HepG2 (cell line): ENCODE data around the gene MISP3. TPM values are rescaled to one million over a fixed set of nuclear protein-coding genes. Genes with fewer than 3 reads are reported as not detected.

Experiments used
- ARID5B ChIP-seq: IDR thresholded peaks from 2 replicates; pipeline ENCODE4 v1.4.0; 2020; ENCODE audit warnings: mild to moderate bottlenecking, missing genetic modification reagents
- ARNTL ChIP-seq: sonication (generic); formaldehyde crosslinking; IDR thresholded peaks from 2 replicates; pipeline ENCODE4 v1.4.0; 2020; ENCODE audit warnings: mild to moderate bottlenecking, missing genetic modification reagents
- ASH2L ChIP-seq: fragments of 300-600, 200-600 bp; sonication (generic); IDR thresholded peaks from 2 replicates; pipeline ENCODE4 v1.7.0; 2017; ENCODE audit warnings: low read depth, mild to moderate bottlenecking, moderate library complexity, mixed read lengths, low read length; ENCODE audit not compliant: insufficient read length
- CSRNP2 ChIP-seq: sonication (generic); formaldehyde crosslinking; conservative IDR thresholded peaks from 2 replicates; pipeline ENCODE4 v1.8.0; 2022; ENCODE audit warnings: low read depth, missing genetic modification reagents
- DR1 ChIP-seq: sonication (generic); formaldehyde crosslinking; IDR thresholded peaks from 2 replicates; pipeline ENCODE4 v1.8.0; 2021; ENCODE audit warnings: mild to moderate bottlenecking, missing genetic modification reagents, inconsistent platforms
- GFI1 ChIP-seq: sonication (generic); formaldehyde crosslinking; IDR thresholded peaks from 2 replicates; pipeline ENCODE4 v1.5.0; 2020; ENCODE audit warnings: missing genetic modification reagents, mild to moderate bottlenecking, borderline replicate concordance
- HNF4G ChIP-seq, 2 experiments: sonication (generic) in 1 of 2; formaldehyde crosslinking in 1 of 2; IDR thresholded peaks; 2 replicates each; pipeline versions ENCODE4 v1.4.0 to v1.6.1; 2011 to 2020; ENCODE audit warnings: borderline replicate concordance in 2 of 2, low read depth in 2 of 2, mild to moderate bottlenecking in 2 of 2, low read length in 1 of 2, missing genetic modification reagents in 1 of 2, moderate library complexity in 1 of 2
- KDM5B ChIP-seq: sonication (generic); formaldehyde crosslinking; IDR thresholded peaks from 2 replicates; pipeline ENCODE4 v1.4.0; 2020; ENCODE audit warnings: missing genetic modification reagents, mild to moderate bottlenecking, borderline replicate concordance
- KDM6A ChIP-seq: IDR thresholded peaks from 2 replicates; pipeline ENCODE4 v1.6.1; 2016; ENCODE audit warnings: low read depth
- MAZ ChIP-seq, 2 experiments: sonication (generic) in 1 of 2; formaldehyde crosslinking in 1 of 2; IDR thresholded peaks; 2 replicates each; pipeline versions ENCODE4 v1.5.0 to v1.6.1; 2012 to 2020; ENCODE audit warnings: low read depth in 2 of 2, mild to moderate bottlenecking in 2 of 2, borderline replicate concordance in 1 of 2, improper control_type of control experiment in 1 of 2, low read length in 1 of 2, missing genetic modification reagents in 1 of 2, moderate library complexity in 1 of 2
- MIER3 ChIP-seq: IDR thresholded peaks from 2 replicates; pipeline ENCODE4 v1.6.1; 2016; ENCODE audit warnings: missing compliant biosample characterization, borderline replicate concordance
- MLX ChIP-seq: IDR thresholded peaks from 2 replicates; pipeline ENCODE4 v1.6.1; 2016
- NR1H2 ChIP-seq: sonication (generic); formaldehyde crosslinking; IDR thresholded peaks from 2 replicates; pipeline ENCODE4 v1.8.1; 2022; ENCODE audit warnings: low read depth, missing genetic modification reagents, borderline replicate concordance
- REPIN1 ChIP-seq: sonication (generic); formaldehyde crosslinking; IDR thresholded peaks from 2 replicates; pipeline ENCODE4 v1.8.0; 2022; ENCODE audit warnings: missing genetic modification reagents, low read depth, mild to moderate bottlenecking, borderline replicate concordance
- SOX5 ChIP-seq: IDR thresholded peaks from 2 replicates; pipeline ENCODE4 v1.6.1; 2016; ENCODE audit warnings: borderline replicate concordance
- SP4 ChIP-seq: sonication (generic); formaldehyde crosslinking; IDR thresholded peaks from 2 replicates; pipeline ENCODE4 v1.8.1; 2023; ENCODE audit warnings: mild to moderate bottlenecking, missing genetic modification reagents
- TBX3 ChIP-seq: fragments of 450-650 bp; IDR thresholded peaks from 2 replicates; pipeline ENCODE4 v1.6.1; 2017; ENCODE audit warnings: antibody characterized with exemption, mild to moderate bottlenecking, inconsistent platforms, borderline replicate concordance
- TSC22D2 ChIP-seq: sonication (generic); formaldehyde crosslinking; IDR thresholded peaks from 2 replicates; pipeline ENCODE4 v1.5.1; 2020; ENCODE audit warnings: missing genetic modification reagents, mild to moderate bottlenecking, borderline replicate concordance
- ZBTB26 ChIP-seq: IDR thresholded peaks from 2 replicates; pipeline ENCODE4 v1.6.1; 2016; ENCODE audit warnings: missing compliant biosample characterization, missing genetic modification reagents, borderline replicate concordance
- ZMYM4 ChIP-seq: sonication (generic); formaldehyde crosslinking; IDR thresholded peaks from 2 replicates; pipeline ENCODE4 v1.8.1; 2023; ENCODE audit warnings: mild to moderate bottlenecking, missing genetic modification reagents
- ZNF331 ChIP-seq: sonication (generic); formaldehyde crosslinking; IDR thresholded peaks from 2 replicates; pipeline ENCODE4 v1.4.0; 2020; ENCODE audit warnings: missing genetic modification reagents
- ZNF768 ChIP-seq: sonication (generic); formaldehyde crosslinking; IDR thresholded peaks from 2 replicates; pipeline ENCODE4 v1.4.0; 2020; ENCODE audit warnings: missing genetic modification reagents
- polyA plus RNA-seq, 8 experiments: library from polyadenylated mRNA; depleted of rRNA in 3 of 8; stranded (reverse) in 7 of 8; unstranded in 1 of 8; fragments of >200 nt; fragmentation: Illumina TruSeq in 4 of 8; extraction: Trizol in 4 of 8; gene quantifications; 2 replicates each; pipeline versions ENCODE4 v1.2.1 to v1.2.3, GENCODE V29; 2011 to 2016; ENCODE audit warnings: low read depth in 4 of 8, missing spikeins in 1 of 8, mixed read lengths in 1 of 8; ENCODE audit not compliant: insufficient read depth in 1 of 8
- total RNA-seq, 5 experiments: library from RNA; depleted of rRNA; stranded (reverse); fragments of >200 nt; fragmentation: Illumina TruSeq; extraction: Trizol; gene quantifications; 2 replicates each; pipeline ENCODE4 v1.2.3, GENCODE V29; 2016; ENCODE audit warnings: low read depth in 1 of 5

MISP3 gene
- total and polyA plus RNA-seq, 2 of the 13 experiments (the other 11 are each of a cell fraction or from before 2014, with no cell fraction given), result 2.5 to 5.4 TPM

- TF ChIP-seq TSC22D2 (CRISPR knock-in tag), result no peak
- TF ChIP-seq MAZ (IDR thresholded peaks at IDR 0.05; ENCODE audit: borderline replicate concordance, low read depth, low read length), result peak; percentile 92; the same call in 1 of the 2 replicates
- TF ChIP-seq MAZ (CRISPR knock-in tag; IDR thresholded peaks at IDR 0.05; ENCODE audit: low read depth), result peak; percentile 56
- peak; percentile 96 for TF ChIP-seq HNF4G (IDR thresholded peaks at IDR 0.05; ENCODE audit: borderline replicate concordance, low read depth, low read length)
- TF ChIP-seq HNF4G (CRISPR knock-in tag; IDR thresholded peaks at IDR 0.05; ENCODE audit: borderline replicate concordance, low read depth), result peak; percentile 81; the same call in 1 of the 2 replicates
- no peak for TF ChIP-seq SP4 (CRISPR knock-in tag)
- TF ChIP-seq NR1H2, result no peak
- TF ChIP-seq ARID5B, result peak; percentile 63
- peak; percentile 60 for TF ChIP-seq SOX5 (CRISPR knock-in tag)
- 0 out of 2 replicates have a peak, but pooled peaks have one; percentile 36 for TF ChIP-seq ZNF331 (CRISPR knock-in tag)
- TF ChIP-seq ZBTB26 (CRISPR knock-in tag), result peak; percentile 63; the same call in 1 of the 2 replicates
- TF ChIP-seq ZMYM4 (CRISPR knock-in tag), result peak; percentile 30; the same call in 1 of the 2 replicates
- peak; percentile 93 for TF ChIP-seq ZNF768 (CRISPR knock-in tag)
- peak; percentile 69; the same call in 1 of the 2 replicates for TF ChIP-seq ARNTL (CRISPR knock-in tag)
- TF ChIP-seq KDM5B (CRISPR knock-in tag), result peak; percentile 31; the same call in 1 of the 2 replicates
- no peak for TF ChIP-seq DR1
- TF ChIP-seq MIER3 (CRISPR knock-in tag), result peak; percentile 35; the same call in 1 of the 2 replicates
- TF ChIP-seq MLX (CRISPR knock-in tag), result peak; percentile 18; the same call in 1 of the 2 replicates
- peak; percentile 88 for TF ChIP-seq KDM6A (CRISPR knock-in tag)
- no peak for TF ChIP-seq TBX3
- TF ChIP-seq GFI1 (CRISPR knock-in tag), result no peak
- TF ChIP-seq REPIN1, result peak; percentile 16; the same call in 1 of the 2 replicates
- no peak for TF ChIP-seq CSRNP2
- peak; percentile 93 for TF ChIP-seq ASH2L
Measured at GRCh38 chr19:14059652-14060155, 12.9 kb upstream of the MISP3 start (continued).
